ENCODE measurements around the gene MEX3D.

GRCh38 chr19:1568320-1569019 lies at the start of gene MEX3D:
- TF ChIP-seq, protein P1, sequence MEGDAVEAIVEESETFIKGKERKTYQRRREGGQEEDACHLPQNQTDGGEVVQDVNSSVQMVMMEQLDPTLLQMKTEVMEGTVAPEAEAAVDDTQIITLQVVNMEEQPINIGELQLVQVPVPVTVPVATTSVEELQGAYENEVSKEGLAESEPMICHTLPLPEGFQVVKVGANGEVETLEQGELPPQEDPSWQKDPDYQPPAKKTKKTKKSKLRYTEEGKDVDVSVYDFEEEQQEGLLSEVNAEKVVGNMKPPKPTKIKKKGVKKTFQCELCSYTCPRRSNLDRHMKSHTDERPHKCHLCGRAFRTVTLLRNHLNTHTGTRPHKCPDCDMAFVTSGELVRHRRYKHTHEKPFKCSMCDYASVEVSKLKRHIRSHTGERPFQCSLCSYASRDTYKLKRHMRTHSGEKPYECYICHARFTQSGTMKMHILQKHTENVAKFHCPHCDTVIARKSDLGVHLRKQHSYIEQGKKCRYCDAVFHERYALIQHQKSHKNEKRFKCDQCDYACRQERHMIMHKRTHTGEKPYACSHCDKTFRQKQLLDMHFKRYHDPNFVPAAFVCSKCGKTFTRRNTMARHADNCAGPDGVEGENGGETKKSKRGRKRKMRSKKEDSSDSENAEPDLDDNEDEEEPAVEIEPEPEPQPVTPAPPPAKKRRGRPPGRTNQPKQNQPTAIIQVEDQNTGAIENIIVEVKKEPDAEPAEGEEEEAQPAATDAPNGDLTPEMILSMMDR (IDR thresholded peaks at IDR 0.05; ENCODE audit: low read length) = no peak
- TF ChIP-seq EZH2 (IDR thresholded peaks at IDR 0.05; ENCODE audit: borderline replicate concordance, low read length) = no peak

Data from OCI-LY1 (cell line).